ENCODE measurements around the gene CYP2A7.
"Not testable (repeated sequence)": the region's sequence is repeated elsewhere in the genome, so short reads cannot be mapped to it uniquely, and the experiment has no call there.

CYP2A7 gene

DNA sequence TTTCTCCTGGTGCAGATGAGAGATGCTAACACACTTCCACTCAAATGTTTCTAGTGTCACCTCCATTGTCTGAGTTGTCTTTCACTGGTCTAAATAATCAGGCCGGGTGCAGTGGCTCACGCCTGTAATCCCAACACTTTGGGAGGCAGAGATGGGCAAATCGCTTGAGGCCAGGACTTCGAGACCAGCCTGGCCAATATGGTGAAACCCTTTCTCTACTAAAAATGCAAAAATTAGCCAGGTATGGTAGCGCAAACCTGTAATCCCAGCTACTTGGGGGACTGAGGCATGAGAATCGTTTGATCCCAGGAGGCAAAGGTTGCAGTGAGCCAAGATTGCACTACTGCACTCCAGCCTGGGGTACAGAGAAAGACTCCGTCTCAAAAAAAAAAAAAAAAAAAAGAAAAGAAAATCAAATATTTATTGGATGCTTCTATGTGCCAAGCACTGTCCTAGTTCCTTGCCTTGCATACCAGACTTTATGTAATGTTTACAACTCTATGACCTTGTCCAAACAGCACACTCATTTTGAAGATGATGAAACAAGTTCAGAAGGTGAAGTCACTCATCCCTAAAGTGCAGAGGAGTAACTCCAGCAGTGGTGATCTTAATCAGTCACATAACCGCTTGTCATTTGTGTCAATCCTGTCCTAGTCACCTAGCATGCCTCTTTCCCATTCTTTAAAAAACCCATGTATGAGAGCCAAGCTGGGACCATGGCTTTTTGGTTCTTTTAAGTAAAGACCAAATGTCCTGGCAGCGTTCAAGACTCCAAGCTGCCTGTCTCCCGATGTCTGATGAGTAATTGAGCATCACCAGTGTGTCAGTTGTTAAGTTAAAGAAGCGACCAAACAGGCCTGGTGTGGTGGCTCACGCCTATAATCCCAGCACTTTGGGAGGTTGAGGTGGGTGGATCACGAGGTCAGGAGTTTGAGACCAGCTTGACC lies 15.1 kb upstream of the CYP2A7 start:
- not testable (repeated sequence) for DNase-seq

- no peak for DNase-seq
Observed at GRCh38 chr19:40896418-40896796, 14.4 kb upstream of the CYP2A7 start.

DNA sequence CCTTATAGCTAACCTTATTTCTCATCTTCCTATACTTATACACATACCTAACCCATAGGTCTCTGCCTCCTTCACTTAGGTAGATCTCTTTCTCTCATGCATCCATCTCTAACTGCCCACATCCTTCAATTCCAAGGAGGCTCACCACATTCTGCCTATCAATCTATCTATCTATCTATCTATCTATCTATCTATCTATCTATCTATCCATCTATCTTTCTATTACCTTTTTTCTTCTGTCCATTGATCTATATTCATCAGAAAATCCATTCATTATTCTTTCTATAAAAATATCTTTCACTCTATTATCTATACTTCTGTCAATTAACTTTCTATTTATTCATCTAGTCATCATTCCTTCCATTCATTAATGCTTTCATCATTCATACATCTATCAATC lies 11.1 kb upstream of the CYP2A7 start:
- no peak for DNase-seq

DNA sequence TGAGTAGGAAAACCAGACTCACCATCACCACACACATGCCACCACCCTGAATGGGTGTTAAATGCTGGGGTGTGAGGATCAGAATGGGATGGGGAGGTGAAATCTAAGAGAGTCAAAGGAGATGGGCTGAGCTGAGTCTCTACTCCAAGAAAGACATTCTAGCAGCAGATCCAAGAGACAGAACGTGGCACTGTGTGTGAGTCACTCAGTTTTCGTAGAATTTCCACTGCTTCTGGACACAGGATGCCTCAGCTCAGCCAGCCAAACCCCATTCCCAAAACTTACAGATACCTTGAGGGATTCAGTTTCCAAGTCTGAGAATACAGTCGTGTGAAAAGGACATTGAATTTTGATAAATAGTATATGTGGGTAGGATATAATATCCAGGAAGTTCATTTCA lies 7.3 kb upstream of the CYP2A7 start:
- DNase-seq, result no peak

GRCh38 chr19:40888191-40888590 lies 6.2 kb upstream of the CYP2A7 start:
- no peak for DNase-seq

- not testable (repeated sequence) for DNase-seq
Observed at GRCh38 chr19:40884187-40884931, 2.3 kb upstream of the CYP2A7 start.

- DNase-seq, result not testable (repeated sequence)
Observed at GRCh38 chr19:40879349-40879748, 2.7 kb downstream of the CYP2A7 start.

DNA sequence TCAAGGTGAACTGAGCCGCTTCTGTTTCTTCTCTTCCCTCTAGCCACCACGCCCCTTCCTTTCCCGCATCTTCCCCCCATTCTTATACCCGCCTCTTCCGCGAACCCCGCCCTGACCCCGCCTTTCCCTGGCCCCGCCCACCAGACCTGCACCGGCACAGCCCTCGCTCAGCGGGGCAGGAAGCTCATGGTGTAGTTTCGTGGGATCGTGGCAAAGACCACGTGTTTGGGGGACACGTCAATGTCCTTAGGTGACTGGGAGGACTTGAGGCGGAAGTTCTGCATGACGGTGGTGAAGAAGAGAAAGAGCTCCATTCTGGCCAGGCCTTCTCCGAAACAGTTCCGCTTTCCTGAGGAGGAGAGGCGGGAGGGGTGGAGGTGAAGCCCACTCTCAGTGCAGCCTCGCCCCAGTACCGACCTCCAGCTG lies 6.5 kb downstream of the CYP2A7 start:
- DNase-seq, result peak; percentile 80 to 90

- not testable (repeated sequence) for DNase-seq
Observed at GRCh38 chr19:40874874-40875273, 7.2 kb downstream of the CYP2A7 start.

- DNase-seq, result not testable (repeated sequence)
Observed at GRCh38 chr19:40873873-40874272, 8.2 kb downstream of the CYP2A7 start.

- no peak for DNase-seq
Observed at GRCh38 chr19:40872209-40872608, 9.8 kb downstream of the CYP2A7 start.

- DNase-seq, result no peak
Observed at GRCh38 chr19:40867701-40868100, 14.3 kb downstream of the CYP2A7 start.

DNA sequence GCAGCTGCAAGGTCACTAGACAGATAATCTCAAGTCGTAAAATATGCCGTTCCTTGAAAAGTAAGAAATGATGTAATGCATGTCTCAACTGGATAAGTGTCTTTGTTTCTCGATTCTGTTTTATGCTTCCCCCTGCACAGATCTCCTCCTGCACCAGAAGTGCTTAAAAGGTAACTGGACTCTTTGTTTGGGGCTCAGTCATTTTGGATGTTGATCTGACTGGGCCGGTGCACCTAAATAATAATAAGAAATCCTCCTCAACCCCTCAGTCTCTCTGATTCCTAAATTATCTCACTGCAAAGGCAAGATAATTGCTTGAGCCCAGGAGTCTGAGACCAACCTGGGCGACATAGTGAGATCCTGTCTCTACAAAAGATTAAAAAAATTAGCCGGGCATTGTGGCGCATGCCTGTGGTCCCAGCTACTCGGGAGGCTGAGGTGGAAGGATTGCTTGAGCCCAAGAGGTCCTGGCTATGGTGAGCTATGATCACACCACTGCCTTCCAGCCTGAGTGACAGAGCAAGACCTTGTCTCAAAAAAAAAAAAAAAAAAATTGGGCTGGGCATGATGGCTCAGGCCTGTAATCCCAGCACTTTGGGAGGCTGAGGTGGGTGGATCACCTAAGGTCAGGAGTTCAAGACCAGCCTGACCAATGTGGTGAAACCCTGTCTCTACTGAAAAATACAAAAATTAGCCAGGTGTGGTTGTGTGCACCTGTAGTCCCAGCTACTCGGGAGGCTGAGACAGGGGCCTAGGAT lies 17.1 kb downstream of the CYP2A7 start:
- DNase-seq, result not testable (repeated sequence)

- DNase-seq, result no peak
Observed at GRCh38 chr19:40862785-40863184, 19.2 kb downstream of the CYP2A7 start.

- no peak for DNase-seq
Observed at GRCh38 chr19:40862333-40862732, 19.7 kb downstream of the CYP2A7 start.

GRCh38 chr19:40858109-40858508 lies 23.9 kb downstream of the CYP2A7 start:
- DNase-seq, result no peak

DNA sequence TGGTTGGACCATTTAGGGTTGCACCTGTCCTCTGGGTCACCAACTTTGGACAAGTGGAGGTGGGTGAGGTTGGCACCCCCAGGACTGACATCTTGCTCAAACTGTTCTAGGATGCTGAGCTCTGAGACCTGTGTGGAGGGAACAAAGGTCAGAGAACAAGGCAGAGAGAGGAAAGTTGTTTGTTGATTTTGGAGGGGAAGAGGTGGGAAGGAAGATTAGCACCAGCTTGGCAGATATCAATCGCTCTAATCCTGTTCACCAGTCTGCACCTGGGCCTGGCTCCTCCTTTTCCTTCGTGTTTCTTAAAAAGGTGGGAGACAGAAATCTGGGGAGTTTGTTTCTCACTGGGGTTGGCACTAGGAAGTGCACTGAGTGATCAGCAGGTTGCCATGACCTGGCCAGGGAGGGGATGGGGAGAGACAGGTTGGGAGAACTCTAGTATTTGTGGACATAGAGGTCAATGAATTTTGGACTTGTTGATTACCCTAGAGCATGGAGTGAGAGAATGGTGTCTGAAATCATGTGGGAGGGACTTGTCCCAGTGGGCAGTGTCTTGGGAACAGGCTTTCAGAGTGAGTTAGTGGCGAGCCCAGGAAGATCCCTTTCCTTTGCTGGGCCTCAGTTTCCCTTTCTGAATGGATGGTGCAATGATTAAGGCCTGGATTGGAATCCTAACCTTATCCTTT lies 29.4 kb downstream of the CYP2A7 start:
- DNase-seq, result not testable (repeated sequence)

DNA sequence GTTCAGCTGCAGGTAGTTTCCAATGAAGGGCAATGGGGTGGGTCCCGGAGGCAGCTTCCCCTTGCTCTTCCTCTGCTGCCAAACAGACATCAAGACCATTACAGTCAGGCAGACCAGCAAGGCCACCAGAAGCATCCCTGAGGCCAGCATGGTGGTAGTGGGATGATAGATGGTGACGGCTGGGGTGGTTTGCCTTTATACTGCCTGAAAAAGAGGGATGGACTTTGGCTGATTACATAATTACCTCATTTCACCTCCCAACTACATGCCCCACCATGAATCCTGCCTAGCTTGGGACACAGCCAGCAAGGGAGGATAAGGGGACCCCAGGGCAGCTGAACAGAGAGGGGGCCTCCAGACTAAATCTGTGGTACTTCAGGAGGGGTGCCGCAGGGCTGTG lies 31.8 kb downstream of the CYP2A7 start, which contains the start of gene CYP2A6:
CYP2A6 (minus strand) TSS at position 171 of the 400 bp plus-strand sequence; CDS start at position 150, 21 bp downstream.
- not testable (repeated sequence) for DNase-seq

DNA sequence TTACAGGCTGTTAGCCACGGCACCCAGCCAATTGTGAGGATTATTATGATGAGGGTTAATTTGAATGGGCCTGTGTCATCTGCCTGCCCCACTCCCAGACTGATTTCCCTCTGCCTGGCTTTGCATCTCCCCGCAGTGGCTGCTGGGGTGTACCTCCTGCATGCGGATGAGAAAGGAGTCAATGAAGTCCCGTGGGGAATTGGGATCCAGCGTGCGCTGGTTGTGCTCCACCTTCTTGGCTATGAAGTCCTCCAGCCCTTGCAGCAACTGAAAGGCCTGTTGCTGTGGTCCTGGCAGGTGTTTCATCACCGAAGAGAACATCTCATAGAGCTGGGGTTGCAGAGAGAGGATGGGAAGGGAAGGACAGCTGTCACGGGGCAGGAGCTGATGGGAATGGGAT lies 35.3 kb downstream of the CYP2A7 start:
- DNase-seq, result not testable (repeated sequence)

DNA sequence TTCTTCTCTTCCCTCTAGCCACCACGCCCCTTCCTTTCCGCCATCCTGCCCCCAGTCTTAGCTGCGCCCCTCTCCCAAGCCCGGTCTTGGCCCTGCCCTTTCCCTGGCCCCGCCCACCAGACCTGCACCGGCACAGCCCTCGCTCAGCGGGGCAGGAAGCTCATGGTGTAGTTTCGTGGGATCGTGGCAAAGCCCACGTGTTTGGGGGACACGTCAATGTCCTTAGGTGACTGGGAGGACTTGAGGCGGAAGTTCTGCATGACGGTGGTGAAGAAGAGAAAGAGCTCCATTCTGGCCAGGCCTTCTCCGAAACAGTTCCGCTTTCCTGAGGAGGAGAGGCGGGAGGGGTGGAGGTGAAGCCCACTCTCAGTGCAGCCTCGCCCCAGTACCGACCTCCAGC lies 38.4 kb downstream of the CYP2A7 start:
- peak; percentile 88 to 89 for DNase-seq

DNA sequence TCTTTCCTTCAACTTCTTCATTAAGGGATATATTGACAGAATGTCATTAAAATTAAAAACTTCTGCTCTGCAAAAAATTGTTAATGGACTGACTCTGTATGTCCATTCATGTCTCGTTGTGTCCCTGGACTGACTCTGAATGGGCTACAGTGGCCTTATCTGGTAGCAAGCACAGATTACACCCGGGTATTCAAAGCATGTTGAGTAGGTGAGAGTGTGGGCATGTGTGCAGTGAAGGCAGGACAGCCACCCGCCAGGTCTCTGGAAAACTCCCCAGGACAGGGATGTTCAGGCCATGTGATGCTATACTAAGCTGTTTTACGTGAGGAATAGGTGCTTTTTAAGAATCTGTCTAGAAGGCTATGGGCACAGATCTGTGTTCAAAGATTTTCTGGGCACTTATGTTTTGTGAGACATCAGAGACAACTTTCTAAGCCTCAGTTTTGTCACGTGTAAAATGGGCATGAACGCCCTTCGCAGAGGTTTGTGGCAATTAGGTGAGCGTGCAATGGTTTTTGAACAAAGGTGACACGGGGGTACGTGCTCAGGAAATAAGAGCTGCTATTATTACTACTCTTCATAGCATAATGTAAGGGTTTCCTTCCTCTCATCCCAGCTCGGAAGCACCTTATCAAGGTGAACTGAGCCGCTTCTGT lies 38.9 kb downstream of the CYP2A7 start:
- DNase-seq, result not testable (repeated sequence)

DNA sequence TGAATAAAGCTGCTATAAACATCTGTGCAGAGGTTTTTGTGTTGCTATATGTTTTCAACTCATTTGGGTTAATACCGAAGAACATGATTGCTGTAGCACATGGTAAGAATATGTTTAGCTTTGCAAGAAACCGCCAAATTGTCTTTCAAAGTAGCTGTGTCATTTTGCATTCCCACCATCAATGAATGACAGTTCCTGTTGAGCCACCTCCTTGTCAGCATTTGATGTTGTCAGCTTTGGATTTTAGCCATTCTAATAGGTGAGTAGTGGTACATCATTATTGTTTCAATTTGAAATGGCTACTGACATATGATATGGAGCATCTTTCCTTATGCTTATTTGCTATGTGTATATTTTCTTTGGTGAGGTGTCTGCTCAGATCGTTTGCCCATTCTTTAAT lies 40.0 kb downstream of the CYP2A7 start:
- not testable (repeated sequence) for DNase-seq
